Ascending aorta (tissue), 2 donors: ENCODE results near the gene FAAP100. TPM values are rescaled to one million over a fixed set of nuclear protein-coding genes. Genes with fewer than 3 reads are reported as not detected.

Experiments used
- DNase-seq, 2 donors: peaks; one replicate each; pipeline ENCODE4 v3.0.0-alpha.2; 2019; ENCODE audit warnings: low spot score in 2 of 2
- H3K27ac ChIP-seq, 2 donors: fragments of 200-600 bp; sonication (generic); one replicate each; pipeline ENCODE4 v1.5.1; 2016 to 2017; ENCODE audit warnings: mild to moderate bottlenecking in 1 of 2
- H3K27me3 ChIP-seq: fragments of 200-600 bp; sonication (generic); one replicate; pipeline ENCODE4 v1.5.1; 2017
- H3K36me3 ChIP-seq, 2 donors: fragments of 200-600 bp; sonication (generic); one replicate each; pipeline ENCODE4 v1.5.1; 2016
- H3K4me1 ChIP-seq, 2 donors: fragments of 200-600 bp; sonication (generic); one replicate each; pipeline ENCODE4 v1.5.1; 2016 to 2017; ENCODE audit warnings: mild to moderate bottlenecking in 1 of 2
- H3K4me3 ChIP-seq, 2 donors: fragments of 200-600 bp; sonication (generic); one replicate each; pipeline ENCODE4 v1.5.1; 2016 to 2017; ENCODE audit warnings: mild to moderate bottlenecking in 1 of 2
- H3K9me3 ChIP-seq, 2 donors: fragments of 200-600 bp; sonication (generic); one replicate each; pipeline ENCODE4 v1.5.1; 2016
- intact Hi-C: fragments of 100-400 bp; cut with DNase I; formaldehyde crosslinking; loops from one replicate; pipeline ENCODE4 v1.15.1; 2023
- total RNA-seq: library from RNA; depleted of rRNA; stranded (reverse); fragments of >200 nt; gene quantifications from one replicate; pipeline ENCODE4 v1.1.0, GENCODE V29; 2016
- TF ChIP-seq, protein P1 (sequence below), 3 experiments: fragments of 200-600 bp in 2 of 3; fragments of 450-650 bp in 1 of 3; sonication (generic) in 2 of 3; IDR thresholded peaks; one replicate each; pipeline ENCODE4 v1.5.1; 2016 to 2019; ENCODE audit warnings: antibody characterized with exemption in 3 of 3, mild to moderate bottlenecking in 1 of 3, moderate library complexity in 1 of 3

Gene FAAP100
- total RNA-seq, 1 donor from 2014 or later = 75.6 TPM

GRCh38 chr17:81526662-81527571, 25.2 kb downstream of the FAAP100 start:
- Histone ChIP-seq H3K36me3 (no peaks in the 10 kb centered on the region), H3K27ac (no peak overlapping the region), H3K4me1 (peaks cover 11 to 21% of the 10 kb centered on the region in 2 donors), H3K4me3 (peak overlapping the region in 1 of 2 donors; percentile 16), H3K9me3 (no peaks in the 10 kb centered on the region), H3K27me3 (no peaks in the 10 kb centered on the region)
- DNase-seq = no peak
- intact Hi-C loops = no loop called here
- TF ChIP-seq, protein P1, sequence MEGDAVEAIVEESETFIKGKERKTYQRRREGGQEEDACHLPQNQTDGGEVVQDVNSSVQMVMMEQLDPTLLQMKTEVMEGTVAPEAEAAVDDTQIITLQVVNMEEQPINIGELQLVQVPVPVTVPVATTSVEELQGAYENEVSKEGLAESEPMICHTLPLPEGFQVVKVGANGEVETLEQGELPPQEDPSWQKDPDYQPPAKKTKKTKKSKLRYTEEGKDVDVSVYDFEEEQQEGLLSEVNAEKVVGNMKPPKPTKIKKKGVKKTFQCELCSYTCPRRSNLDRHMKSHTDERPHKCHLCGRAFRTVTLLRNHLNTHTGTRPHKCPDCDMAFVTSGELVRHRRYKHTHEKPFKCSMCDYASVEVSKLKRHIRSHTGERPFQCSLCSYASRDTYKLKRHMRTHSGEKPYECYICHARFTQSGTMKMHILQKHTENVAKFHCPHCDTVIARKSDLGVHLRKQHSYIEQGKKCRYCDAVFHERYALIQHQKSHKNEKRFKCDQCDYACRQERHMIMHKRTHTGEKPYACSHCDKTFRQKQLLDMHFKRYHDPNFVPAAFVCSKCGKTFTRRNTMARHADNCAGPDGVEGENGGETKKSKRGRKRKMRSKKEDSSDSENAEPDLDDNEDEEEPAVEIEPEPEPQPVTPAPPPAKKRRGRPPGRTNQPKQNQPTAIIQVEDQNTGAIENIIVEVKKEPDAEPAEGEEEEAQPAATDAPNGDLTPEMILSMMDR (IDR thresholded peaks at IDR 0.05) = no peak

DNA sequence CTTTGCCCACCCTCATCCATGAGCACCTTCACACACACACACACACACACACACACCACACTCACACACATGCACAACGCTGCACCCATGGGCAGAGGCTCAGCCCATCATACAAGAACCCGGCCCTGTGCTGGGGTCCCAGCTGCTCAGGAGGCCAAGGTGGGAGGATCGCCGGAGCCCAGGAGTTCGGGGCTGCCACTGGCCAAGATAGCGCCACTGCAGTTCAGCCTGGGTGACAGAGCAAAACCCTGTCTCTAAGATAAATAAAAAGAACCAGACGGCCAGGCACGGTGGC, 27.3 kb downstream of the FAAP100 start:
- Histone ChIP-seq H3K4me3 (no peak overlapping the region), H3K27me3 (no peaks in the 10 kb centered on the region), H3K27ac (no peak overlapping the region), H3K4me1 (peaks cover 11 to 21% of the 10 kb centered on the region in 2 donors), H3K36me3 (no peaks in the 10 kb centered on the region), H3K9me3 (no peaks in the 10 kb centered on the region)
- TF ChIP-seq, protein P1 (IDR thresholded peaks at IDR 0.05) = no peak
- intact Hi-C loops = no loop called here
- no peak for DNase-seq

- Histone ChIP-seq H3K27ac (no peak overlapping the region), H3K27me3 (no peaks in the 10 kb centered on the region), H3K9me3 (no peaks in the 10 kb centered on the region), H3K4me1 (peaks cover 17 to 26% of the 10 kb centered on the region in 2 donors), H3K36me3 (no peaks in the 10 kb centered on the region), H3K4me3 (no peak overlapping the region)
- intact Hi-C loops = no loop called here
- no peak for DNase-seq
- TF ChIP-seq, protein P1 (IDR thresholded peaks at IDR 0.05) = no peak
Measured at GRCh38 chr17:81524039-81524864, 27.9 kb downstream of the FAAP100 start.

GRCh38 chr17:81523402-81524038, 28.6 kb downstream of the FAAP100 start:
- H3K27ac ChIP-seq = no peak overlapping the region
- H3K36me3 ChIP-seq = no peaks in the 10 kb centered on the region
- no peak overlapping the region for H3K4me3 ChIP-seq
- intact Hi-C loops = no loop called here
- TF ChIP-seq, protein P1 (IDR thresholded peaks at IDR 0.05) = peak in 1 of 3 experiments; percentile 13
- H3K27me3 ChIP-seq = no peaks in the 10 kb centered on the region
- H3K4me1 ChIP-seq = peaks cover 21 to 31% of the 10 kb centered on the region in 2 donors
- H3K9me3 ChIP-seq = no peaks in the 10 kb centered on the region
- DNase-seq = peak in 1 of 2 donors; percentile 78

DNA sequence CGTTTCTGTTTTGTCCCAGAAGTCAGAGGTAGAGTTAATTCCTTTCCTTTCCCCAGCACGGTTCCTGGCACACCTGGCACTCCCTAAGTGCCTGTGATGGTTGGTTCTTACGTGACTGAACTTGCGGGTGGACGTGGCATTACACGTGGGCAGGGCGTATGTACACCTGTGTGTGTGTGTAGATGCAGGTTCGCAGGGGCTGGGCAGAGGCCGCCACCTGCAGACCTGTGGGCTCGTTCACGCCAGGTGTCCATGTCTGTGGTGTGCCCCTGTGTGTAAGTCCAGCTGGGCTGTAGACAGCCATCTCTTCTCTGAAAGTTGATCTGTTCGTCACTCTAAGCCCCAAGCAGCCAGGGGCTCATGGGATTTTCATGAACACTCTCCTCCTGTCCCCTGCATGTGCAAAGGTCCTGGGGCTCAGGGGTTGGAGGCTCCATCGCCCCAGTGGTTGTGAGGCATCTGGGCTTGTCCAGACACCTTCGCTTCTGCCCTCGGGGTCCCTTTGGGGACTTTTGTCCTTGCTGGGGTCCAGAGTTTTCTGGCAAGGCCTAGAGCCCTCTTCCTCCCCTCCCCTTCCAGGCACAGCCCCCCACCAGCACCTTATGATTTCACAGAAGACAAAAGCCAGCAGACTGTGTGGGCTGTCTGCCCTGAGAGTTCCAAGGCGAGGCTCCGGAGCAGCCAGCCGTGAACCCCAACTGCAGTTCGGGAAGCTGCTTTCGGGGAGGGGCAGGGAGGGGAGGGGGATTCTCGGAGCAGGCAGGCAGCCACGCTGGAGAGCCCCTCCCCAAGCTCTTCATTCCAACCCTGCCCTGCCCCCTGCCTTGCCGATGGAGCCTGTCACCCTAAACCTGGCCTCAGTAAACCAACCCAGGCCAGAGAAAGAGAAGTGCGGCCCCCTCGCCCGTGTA, 29.4 kb downstream of the FAAP100 start:
- no peaks in the 10 kb centered on the region for H3K36me3 ChIP-seq
- TF ChIP-seq, protein P1 (IDR thresholded peaks at IDR 0.05) = no peak
- peaks cover 21 to 36% of the 10 kb centered on the region in 2 donors for H3K4me1 ChIP-seq
- intact Hi-C loops = no loop called here
- H3K4me3 ChIP-seq = no peak overlapping the region
- DNase-seq = no peak
- H3K27me3 ChIP-seq = no peaks in the 10 kb centered on the region
- no peak overlapping the region for H3K27ac ChIP-seq
- H3K9me3 ChIP-seq = no peaks in the 10 kb centered on the region
